Measurements from ENCODE around the gene ZDHHC11.
A peak's percentile ranks its signal among the peaks of the same experiment; 100 is the strongest.

ZDHHC11 gene

GRCh38 chr5:850511-851006, at the start of gene ZDHHC11:
TSS of gene ZDHHC11 (minus strand) at chr5:850986. CDS start at chr5:850602, 384 bp downstream.
- H3K4me1 ChIP-seq (ENCODE audit: control insufficient read depth, insufficient read depth, low read length) = no peaks in the 10 kb centered on the region
- peaks cover 3% of the 10 kb centered on the region for H3K27me3 ChIP-seq (ENCODE audit: control insufficient read depth, insufficient read depth, low read length)
- H3K9ac ChIP-seq (ENCODE audit: low read length) = no peak within 1 kb of the TSS
- H3K27ac ChIP-seq (ENCODE audit: low read depth, low read length) = no peak within 1 kb of the TSS
- peak within 1 kb of the TSS; percentile 32 for H3K4me3 ChIP-seq (ENCODE audit: low read length)
- no peaks in the 10 kb centered on the region for H3K36me3 ChIP-seq (ENCODE audit: control insufficient read depth, insufficient read depth, low read length)

- Histone ChIP-seq H3K4me1 (ENCODE audit: control insufficient read depth, insufficient read depth, low read length) (peaks cover 5% of the 10 kb centered on the region), H3K9ac (ENCODE audit: low read length) (no peak overlapping the region), H3K27ac (ENCODE audit: low read depth, low read length) (no peak overlapping the region), H3K4me3 (ENCODE audit: low read length) (no peak overlapping the region), H3K27me3 (ENCODE audit: control insufficient read depth, insufficient read depth, low read length) (no peaks in the 10 kb centered on the region), H3K36me3 (ENCODE audit: control insufficient read depth, insufficient read depth, low read length) (peaks cover 8% of the 10 kb centered on the region)
Measured at GRCh38 chr5:893711-894110, 42.9 kb upstream of the ZDHHC11 start.

- Histone ChIP-seq H3K9ac (ENCODE audit: low read length) (no peak overlapping the region), H3K27ac (ENCODE audit: low read depth, low read length) (no peak overlapping the region), H3K4me3 (ENCODE audit: low read length) (peak overlapping the region; percentile 85), H3K36me3 (ENCODE audit: control insufficient read depth, insufficient read depth, low read length) (peaks cover 10% of the 10 kb centered on the region), H3K27me3 (ENCODE audit: control insufficient read depth, insufficient read depth, low read length) (no peaks in the 10 kb centered on the region), H3K4me1 (ENCODE audit: control insufficient read depth, insufficient read depth, low read length) (peaks cover 5% of the 10 kb centered on the region)
Measured at GRCh38 chr5:893137-893506, 42.3 kb upstream of the ZDHHC11 start.

- Histone ChIP-seq H3K4me1 (ENCODE audit: control insufficient read depth, insufficient read depth, low read length) (peaks cover 5% of the 10 kb centered on the region), H3K9ac (ENCODE audit: low read length) (peak within 1 kb of the TSS; percentile 34), H3K36me3 (ENCODE audit: control insufficient read depth, insufficient read depth, low read length) (peaks cover 13% of the 10 kb centered on the region), H3K27ac (ENCODE audit: low read depth, low read length) (peak within 1 kb of the TSS; percentile 75), H3K4me3 (ENCODE audit: low read length) (peak within 1 kb of the TSS; percentile 85), H3K27me3 (ENCODE audit: control insufficient read depth, insufficient read depth, low read length) (no peaks in the 10 kb centered on the region)
Measured at GRCh38 chr5:892394-893136, 41.8 kb upstream of the ZDHHC11 start, which contains the start of the genes BRD9 and TRIP13. TSS of gene BRD9 (minus strand) at chr5:892801. CDS start at chr5:892657, 144 bp downstream. TSS of gene TRIP13 (plus strand) at chr5:892884. CDS start at chr5:892999, 115 bp downstream.

- H3K27me3 ChIP-seq (ENCODE audit: control insufficient read depth, insufficient read depth, low read length) = no peaks in the 10 kb centered on the region
Measured at GRCh38 chr5:891837-892393, 41.1 kb upstream of the ZDHHC11 start.

GRCh38 chr5:891117-891836, 40.5 kb upstream of the ZDHHC11 start:
- Histone ChIP-seq H3K9ac (ENCODE audit: low read length) (no peak overlapping the region), H3K4me1 (ENCODE audit: control insufficient read depth, insufficient read depth, low read length) (peaks cover 5% of the 10 kb centered on the region), H3K27me3 (ENCODE audit: control insufficient read depth, insufficient read depth, low read length) (no peaks in the 10 kb centered on the region), H3K4me3 (ENCODE audit: low read length) (peak overlapping the region; percentile 85), H3K27ac (ENCODE audit: low read depth, low read length) (no peak overlapping the region), H3K36me3 (ENCODE audit: control insufficient read depth, insufficient read depth, low read length) (peaks cover 23% of the 10 kb centered on the region)

More at GRCh38 chr5:891837-892393, 41.1 kb upstream of the ZDHHC11 start:
- H3K4me3 ChIP-seq (ENCODE audit: low read length) = peak overlapping the region; percentile 85
- H3K9ac ChIP-seq (ENCODE audit: low read length) = peak overlapping the region; percentile 34
- peaks cover 17% of the 10 kb centered on the region for H3K36me3 ChIP-seq (ENCODE audit: control insufficient read depth, insufficient read depth, low read length)
- H3K4me1 ChIP-seq (ENCODE audit: control insufficient read depth, insufficient read depth, low read length) = peaks cover 5% of the 10 kb centered on the region
- H3K27ac ChIP-seq (ENCODE audit: low read depth, low read length) = peak overlapping the region; percentile 75

GRCh38 chr5:889075-889710, 38.4 kb upstream of the ZDHHC11 start:
- Histone ChIP-seq H3K4me1 (ENCODE audit: control insufficient read depth, insufficient read depth, low read length) (peaks cover 5% of the 10 kb centered on the region), H3K9ac (ENCODE audit: low read length) (no peak overlapping the region), H3K36me3 (ENCODE audit: control insufficient read depth, insufficient read depth, low read length) (peaks cover 32% of the 10 kb centered on the region)

GRCh38 chr5:888638-889035, 37.9 kb upstream of the ZDHHC11 start:
- no peak overlapping the region for H3K4me3 ChIP-seq (ENCODE audit: low read length)

More at GRCh38 chr5:889075-889710, 38.4 kb upstream of the ZDHHC11 start:
- H3K27ac ChIP-seq (ENCODE audit: low read depth, low read length) = no peak overlapping the region
- no peak overlapping the region for H3K4me3 ChIP-seq (ENCODE audit: low read length)
- no peaks in the 10 kb centered on the region for H3K27me3 ChIP-seq (ENCODE audit: control insufficient read depth, insufficient read depth, low read length)

GRCh38 chr5:887947-888637, 37.3 kb upstream of the ZDHHC11 start:
- Histone ChIP-seq H3K36me3 (ENCODE audit: control insufficient read depth, insufficient read depth, low read length) (peaks cover 40% of the 10 kb centered on the region), H3K27me3 (ENCODE audit: control insufficient read depth, insufficient read depth, low read length) (no peaks in the 10 kb centered on the region), H3K9ac (ENCODE audit: low read length) (no peak overlapping the region), H3K4me3 (ENCODE audit: low read length) (no peak overlapping the region), H3K27ac (ENCODE audit: low read depth, low read length) (no peak overlapping the region), H3K4me1 (ENCODE audit: control insufficient read depth, insufficient read depth, low read length) (peaks cover 5% of the 10 kb centered on the region)

More at GRCh38 chr5:888638-889035, 37.9 kb upstream of the ZDHHC11 start:
- H3K9ac ChIP-seq (ENCODE audit: low read length) = no peak overlapping the region
- H3K27ac ChIP-seq (ENCODE audit: low read depth, low read length) = no peak overlapping the region
- H3K36me3 ChIP-seq (ENCODE audit: control insufficient read depth, insufficient read depth, low read length) = peaks cover 36% of the 10 kb centered on the region
- peaks cover 5% of the 10 kb centered on the region for H3K4me1 ChIP-seq (ENCODE audit: control insufficient read depth, insufficient read depth, low read length)
- no peaks in the 10 kb centered on the region for H3K27me3 ChIP-seq (ENCODE audit: control insufficient read depth, insufficient read depth, low read length)

- Histone ChIP-seq H3K36me3 (ENCODE audit: control insufficient read depth, insufficient read depth, low read length) (peaks cover 46% of the 10 kb centered on the region), H3K4me1 (ENCODE audit: control insufficient read depth, insufficient read depth, low read length) (peaks cover 4% of the 10 kb centered on the region), H3K4me3 (ENCODE audit: low read length) (no peak overlapping the region), H3K27me3 (ENCODE audit: control insufficient read depth, insufficient read depth, low read length) (no peaks in the 10 kb centered on the region), H3K27ac (ENCODE audit: low read depth, low read length) (no peak overlapping the region), H3K9ac (ENCODE audit: low read length) (no peak overlapping the region)
Measured at GRCh38 chr5:886716-887325, 36.0 kb upstream of the ZDHHC11 start.

- H3K4me1 ChIP-seq (ENCODE audit: control insufficient read depth, insufficient read depth, low read length) = no peaks in the 10 kb centered on the region
- H3K27me3 ChIP-seq (ENCODE audit: control insufficient read depth, insufficient read depth, low read length) = no peaks in the 10 kb centered on the region
- H3K9ac ChIP-seq (ENCODE audit: low read length) = no peak overlapping the region
- H3K36me3 ChIP-seq (ENCODE audit: control insufficient read depth, insufficient read depth, low read length) = peaks cover 51% of the 10 kb centered on the region
- H3K27ac ChIP-seq (ENCODE audit: low read depth, low read length) = no peak overlapping the region
- H3K4me3 ChIP-seq (ENCODE audit: low read length) = no peak overlapping the region
Measured at GRCh38 chr5:886036-886435, 35.2 kb upstream of the ZDHHC11 start.

Data from rectal smooth muscle tissue (tissue), 1 donor.